Measurements from ENCODE around the gene EYS. TPM values are rescaled to one million over a fixed set of nuclear protein-coding genes. Genes with fewer than 3 reads are reported as not detected.

Gene EYS
- total RNA-seq, 1 experiment from 2014 or later, result 1.5 TPM

DNA sequence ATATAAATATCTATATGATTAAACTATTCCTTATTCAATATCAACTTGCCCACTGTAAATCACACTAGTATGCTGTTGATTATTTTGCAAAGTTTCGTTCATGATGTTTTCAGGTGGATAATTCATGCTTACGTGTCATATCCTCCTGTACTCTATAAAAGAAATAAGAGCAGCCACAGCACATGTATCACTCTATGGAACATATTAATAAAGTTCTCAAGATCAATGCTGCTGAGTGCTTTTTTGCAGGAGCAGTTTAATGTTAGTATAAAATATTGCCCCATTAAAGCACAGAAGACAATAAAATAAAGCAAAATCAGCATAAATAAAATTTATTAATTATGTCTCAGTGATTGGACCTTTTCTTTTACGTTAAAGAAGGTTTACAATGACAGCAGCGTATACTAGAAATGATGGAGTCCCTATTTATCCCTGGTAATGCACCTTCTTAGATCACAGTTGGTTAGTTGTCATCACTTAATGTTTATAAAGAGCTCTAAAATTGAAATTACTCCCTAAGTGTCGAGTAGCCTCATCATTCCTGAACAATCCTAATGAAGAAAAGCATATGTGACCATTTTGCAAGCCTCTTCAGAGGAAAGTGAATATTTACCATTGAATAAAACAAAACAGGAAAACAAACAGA lies 517.7 kb downstream of the EYS start:
- TF ChIP-seq, protein P1, sequence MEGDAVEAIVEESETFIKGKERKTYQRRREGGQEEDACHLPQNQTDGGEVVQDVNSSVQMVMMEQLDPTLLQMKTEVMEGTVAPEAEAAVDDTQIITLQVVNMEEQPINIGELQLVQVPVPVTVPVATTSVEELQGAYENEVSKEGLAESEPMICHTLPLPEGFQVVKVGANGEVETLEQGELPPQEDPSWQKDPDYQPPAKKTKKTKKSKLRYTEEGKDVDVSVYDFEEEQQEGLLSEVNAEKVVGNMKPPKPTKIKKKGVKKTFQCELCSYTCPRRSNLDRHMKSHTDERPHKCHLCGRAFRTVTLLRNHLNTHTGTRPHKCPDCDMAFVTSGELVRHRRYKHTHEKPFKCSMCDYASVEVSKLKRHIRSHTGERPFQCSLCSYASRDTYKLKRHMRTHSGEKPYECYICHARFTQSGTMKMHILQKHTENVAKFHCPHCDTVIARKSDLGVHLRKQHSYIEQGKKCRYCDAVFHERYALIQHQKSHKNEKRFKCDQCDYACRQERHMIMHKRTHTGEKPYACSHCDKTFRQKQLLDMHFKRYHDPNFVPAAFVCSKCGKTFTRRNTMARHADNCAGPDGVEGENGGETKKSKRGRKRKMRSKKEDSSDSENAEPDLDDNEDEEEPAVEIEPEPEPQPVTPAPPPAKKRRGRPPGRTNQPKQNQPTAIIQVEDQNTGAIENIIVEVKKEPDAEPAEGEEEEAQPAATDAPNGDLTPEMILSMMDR (IDR thresholded peaks at IDR 0.05; ENCODE audit: unreplicated experiment), result no peak
- POLR2A ChIA-PET, result no interaction called here
- H3K27me3 Mint-ChIP-seq (ENCODE audit: insufficient read depth, unreplicated experiment), result no peaks in the 10 kb centered on the region
- no peaks in the 10 kb centered on the region for H3K9me3 Mint-ChIP-seq (ENCODE audit: unreplicated experiment)
- H3K36me3 Mint-ChIP-seq (ENCODE audit: insufficient read depth, unreplicated experiment), result no peaks in the 10 kb centered on the region
- no peak overlapping the region for H3K27ac Mint-ChIP-seq (ENCODE audit: low read depth, unreplicated experiment)
- CTCF ChIA-PET, result no interaction called here
- H3K4me3 Mint-ChIP-seq (ENCODE audit: unreplicated experiment), result no peak overlapping the region
- intact Hi-C loops (cut with micrococcal nuclease), result no loop called here
- DNase-seq (ENCODE audit: unreplicated experiment), result no peak
- BruUV-seq (replicated peaks), result no TSS peak
- H3K4me1 Mint-ChIP-seq (ENCODE audit: insufficient read depth, unreplicated experiment), result no peaks in the 10 kb centered on the region

DNA sequence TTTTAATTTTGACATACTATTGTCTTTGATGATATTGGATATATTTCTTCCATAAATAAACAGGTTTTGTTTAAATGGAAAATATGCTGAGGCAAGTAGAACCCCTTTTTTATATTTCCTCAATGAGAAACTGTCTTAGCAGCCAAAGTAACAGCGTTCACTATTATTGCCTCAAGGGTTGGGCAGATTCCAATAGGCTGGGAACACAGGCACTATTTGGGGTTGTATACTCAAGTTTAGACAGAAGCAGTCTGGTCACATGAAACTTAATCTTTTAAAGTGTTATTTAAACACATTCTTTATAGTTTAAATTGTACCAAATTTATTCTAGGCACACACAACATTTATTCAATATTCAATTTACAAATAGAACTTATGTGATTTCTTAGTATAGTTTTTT lies 520.2 kb downstream of the EYS start:
- no TSS peak for BruUV-seq (replicated peaks)
- Mint-ChIP-seq H3K27me3 (ENCODE audit: insufficient read depth, unreplicated experiment) (no peaks in the 10 kb centered on the region), H3K9me3 (ENCODE audit: unreplicated experiment) (no peaks in the 10 kb centered on the region), H3K4me1 (ENCODE audit: insufficient read depth, unreplicated experiment) (no peaks in the 10 kb centered on the region), H3K4me3 (ENCODE audit: unreplicated experiment) (no peak overlapping the region), H3K36me3 (ENCODE audit: insufficient read depth, unreplicated experiment) (no peaks in the 10 kb centered on the region), H3K27ac (ENCODE audit: low read depth, unreplicated experiment) (no peak overlapping the region)
- ChIA-PET CTCF (no interaction called here), POLR2A (no interaction called here)
- TF ChIP-seq, protein P1 (IDR thresholded peaks at IDR 0.05; ENCODE audit: unreplicated experiment), result no peak
- intact Hi-C loops (cut with micrococcal nuclease), result no loop called here
- no peak for DNase-seq (ENCODE audit: unreplicated experiment)

DNA sequence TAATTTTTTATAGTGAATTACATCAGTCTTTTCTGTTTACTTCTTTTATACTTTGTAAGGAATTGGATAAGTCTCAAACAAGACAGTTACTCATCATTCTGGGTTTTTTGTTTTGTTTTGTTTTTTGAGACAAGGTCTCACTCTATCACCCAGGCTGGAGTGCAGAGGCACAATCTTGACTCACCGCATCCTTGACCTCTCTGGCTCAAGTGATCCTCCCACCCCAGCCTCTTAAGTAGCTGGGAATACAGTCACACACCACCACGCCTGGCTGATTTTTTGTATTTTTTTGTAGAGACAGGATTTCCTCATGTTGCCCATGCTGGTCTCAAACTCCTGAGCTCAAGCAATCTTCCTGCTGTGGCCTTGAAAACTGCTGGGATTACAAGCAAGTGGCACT lies 524.3 kb downstream of the EYS start:
- no TSS peak for BruUV-seq (replicated peaks)
- intact Hi-C loops (cut with micrococcal nuclease), result no loop called here
- H3K4me3 Mint-ChIP-seq (ENCODE audit: unreplicated experiment), result no peak overlapping the region
- ChIA-PET POLR2A (no interaction called here), CTCF (interaction anchor here (0.6 kb wide), 2 partner anchors 95 to 166 kb away, joined by 3 to 5 read pairs; no protein-coding TSS in a partner anchor)
- no peaks in the 10 kb centered on the region for H3K27me3 Mint-ChIP-seq (ENCODE audit: insufficient read depth, unreplicated experiment)
- H3K27ac Mint-ChIP-seq (ENCODE audit: low read depth, unreplicated experiment), result no peak overlapping the region
- DNase-seq (ENCODE audit: unreplicated experiment), result peak; percentile 49
- H3K36me3 Mint-ChIP-seq (ENCODE audit: insufficient read depth, unreplicated experiment), result no peaks in the 10 kb centered on the region
- no peaks in the 10 kb centered on the region for H3K9me3 Mint-ChIP-seq (ENCODE audit: unreplicated experiment)
- no peaks in the 10 kb centered on the region for H3K4me1 Mint-ChIP-seq (ENCODE audit: insufficient read depth, unreplicated experiment)
- TF ChIP-seq, protein P1 (IDR thresholded peaks at IDR 0.05; ENCODE audit: unreplicated experiment), result no peak

DNA sequence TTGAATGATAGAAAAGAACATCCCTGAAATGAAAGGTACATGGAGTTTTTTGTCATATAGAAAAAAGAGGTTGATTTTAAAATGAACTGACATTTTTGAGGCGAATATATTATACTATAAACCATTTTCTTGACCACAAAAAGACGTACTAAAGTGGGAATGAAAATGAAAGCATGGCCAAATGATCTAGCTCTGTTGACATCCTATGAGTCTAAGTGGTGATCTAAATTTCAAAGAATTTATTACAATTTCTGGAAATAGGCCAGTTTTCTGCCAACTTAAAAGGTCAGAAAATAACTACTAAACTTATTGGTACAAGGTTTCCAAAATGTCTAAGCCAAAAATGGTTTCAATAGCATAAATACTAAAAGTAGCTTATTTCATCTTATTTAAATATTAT lies 536.8 kb downstream of the EYS start:
- Mint-ChIP-seq H3K27ac (ENCODE audit: low read depth, unreplicated experiment) (no peak overlapping the region), H3K9me3 (ENCODE audit: unreplicated experiment) (no peaks in the 10 kb centered on the region), H3K36me3 (ENCODE audit: insufficient read depth, unreplicated experiment) (no peaks in the 10 kb centered on the region), H3K27me3 (ENCODE audit: insufficient read depth, unreplicated experiment) (no peaks in the 10 kb centered on the region), H3K4me1 (ENCODE audit: insufficient read depth, unreplicated experiment) (peaks cover 5% of the 10 kb centered on the region), H3K4me3 (ENCODE audit: unreplicated experiment) (no peak overlapping the region)
- intact Hi-C loops (cut with micrococcal nuclease), result no loop called here
- BruUV-seq (replicated peaks), result no TSS peak
- DNase-seq (ENCODE audit: unreplicated experiment), result peak; percentile 8
- TF ChIP-seq, protein P1 (IDR thresholded peaks at IDR 0.05; ENCODE audit: unreplicated experiment), result no peak
- CTCF ChIA-PET, result no interaction called here
- POLR2A ChIA-PET, result interaction anchor here (1.1 kb wide), 1 partner anchor 11 kb away, joined by 3 read pairs; no protein-coding TSS in a partner anchor

Measured in MCF 10A (cell line).